Retinal pigment epithelial cell (primary cell): ENCODE measurements around the gene IDI2.

ENCODE experiments used
- DNase-seq: peaks from one replicate; pipeline ENCODE4 v3.0.0-alpha.2; 2010; ENCODE audit warnings: low read depth
- H3K4me3 ChIP-seq: 2 replicates; pipeline ENCODE4 v1.5.1; 2011; ENCODE audit warnings: mild to moderate bottlenecking, low read length, control low read depth, moderate library complexity
- TF ChIP-seq, protein P1 (sequence below): conservative IDR thresholded peaks from 2 replicates; pipeline ENCODE4 v1.5.1; 2011; ENCODE audit warnings: low read depth, low read length, control low read depth, inconsistent platforms

IDI2 gene

GRCh38 chr10:1063232-1063865, 37.7 kb upstream of the IDI2 start:
- TF ChIP-seq, protein P1, sequence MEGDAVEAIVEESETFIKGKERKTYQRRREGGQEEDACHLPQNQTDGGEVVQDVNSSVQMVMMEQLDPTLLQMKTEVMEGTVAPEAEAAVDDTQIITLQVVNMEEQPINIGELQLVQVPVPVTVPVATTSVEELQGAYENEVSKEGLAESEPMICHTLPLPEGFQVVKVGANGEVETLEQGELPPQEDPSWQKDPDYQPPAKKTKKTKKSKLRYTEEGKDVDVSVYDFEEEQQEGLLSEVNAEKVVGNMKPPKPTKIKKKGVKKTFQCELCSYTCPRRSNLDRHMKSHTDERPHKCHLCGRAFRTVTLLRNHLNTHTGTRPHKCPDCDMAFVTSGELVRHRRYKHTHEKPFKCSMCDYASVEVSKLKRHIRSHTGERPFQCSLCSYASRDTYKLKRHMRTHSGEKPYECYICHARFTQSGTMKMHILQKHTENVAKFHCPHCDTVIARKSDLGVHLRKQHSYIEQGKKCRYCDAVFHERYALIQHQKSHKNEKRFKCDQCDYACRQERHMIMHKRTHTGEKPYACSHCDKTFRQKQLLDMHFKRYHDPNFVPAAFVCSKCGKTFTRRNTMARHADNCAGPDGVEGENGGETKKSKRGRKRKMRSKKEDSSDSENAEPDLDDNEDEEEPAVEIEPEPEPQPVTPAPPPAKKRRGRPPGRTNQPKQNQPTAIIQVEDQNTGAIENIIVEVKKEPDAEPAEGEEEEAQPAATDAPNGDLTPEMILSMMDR, result no peak
- H3K4me3 ChIP-seq, result no peak overlapping the region
- no peak for DNase-seq

DNA sequence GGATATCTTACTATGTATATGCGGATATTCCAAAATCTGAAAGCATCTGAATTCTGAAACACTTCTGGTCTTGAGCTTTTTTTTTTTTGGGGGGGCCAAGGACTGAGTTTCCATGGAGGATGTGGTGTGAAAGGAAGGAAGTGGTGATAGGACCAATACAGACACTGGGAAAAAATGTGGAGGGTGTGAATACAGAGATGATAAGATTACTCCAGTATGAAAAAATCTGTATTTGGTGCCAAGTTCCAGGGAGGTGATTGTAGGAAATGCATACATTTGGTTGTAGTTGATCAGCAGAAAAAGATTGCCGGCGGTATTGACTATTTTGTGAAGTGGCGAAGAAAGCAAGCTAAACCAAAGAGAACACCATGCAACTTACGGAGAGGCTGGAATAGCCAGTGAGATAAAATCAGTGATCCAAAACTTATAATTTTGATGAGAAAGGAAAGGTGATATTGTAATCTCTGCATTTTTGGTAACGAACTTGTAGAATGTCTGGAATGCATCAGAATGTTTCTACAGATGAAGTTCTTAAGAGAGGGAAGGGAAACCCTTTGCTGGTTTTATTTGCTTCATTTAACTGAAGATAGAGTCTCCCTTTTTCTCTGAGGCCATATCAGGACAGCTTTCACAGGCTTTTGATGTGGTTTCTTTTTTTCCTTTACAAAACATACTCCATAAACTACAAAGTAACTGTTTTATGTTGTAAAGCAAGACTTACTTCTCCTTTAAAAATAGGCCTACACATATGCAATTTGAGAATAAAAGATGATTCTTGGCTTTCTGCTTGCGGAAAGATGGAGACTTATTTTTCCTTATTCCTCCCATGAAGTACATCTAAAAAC, 36.5 kb upstream of the IDI2 start:
- DNase-seq, result no peak
- no peak overlapping the region for H3K4me3 ChIP-seq
- TF ChIP-seq, protein P1, result no peak

- TF ChIP-seq, protein P1, result no peak
- DNase-seq, result no peak
- H3K4me3 ChIP-seq, result no peak overlapping the region
These were observed 34.2 kb upstream of the IDI2 start for GRCh38 chr10:1059902-1060301.

GRCh38 chr10:1058017-1058416, 32.4 kb upstream of the IDI2 start:
- H3K4me3 ChIP-seq, result peak overlapping the region; percentile 5
- no peak for DNase-seq
- TF ChIP-seq, protein P1, result no peak

GRCh38 chr10:1057106-1057657, 31.5 kb upstream of the IDI2 start:
- peak overlapping the region; percentile 87 for H3K4me3 ChIP-seq
- TF ChIP-seq, protein P1, result no peak
- no peak for DNase-seq

DNA sequence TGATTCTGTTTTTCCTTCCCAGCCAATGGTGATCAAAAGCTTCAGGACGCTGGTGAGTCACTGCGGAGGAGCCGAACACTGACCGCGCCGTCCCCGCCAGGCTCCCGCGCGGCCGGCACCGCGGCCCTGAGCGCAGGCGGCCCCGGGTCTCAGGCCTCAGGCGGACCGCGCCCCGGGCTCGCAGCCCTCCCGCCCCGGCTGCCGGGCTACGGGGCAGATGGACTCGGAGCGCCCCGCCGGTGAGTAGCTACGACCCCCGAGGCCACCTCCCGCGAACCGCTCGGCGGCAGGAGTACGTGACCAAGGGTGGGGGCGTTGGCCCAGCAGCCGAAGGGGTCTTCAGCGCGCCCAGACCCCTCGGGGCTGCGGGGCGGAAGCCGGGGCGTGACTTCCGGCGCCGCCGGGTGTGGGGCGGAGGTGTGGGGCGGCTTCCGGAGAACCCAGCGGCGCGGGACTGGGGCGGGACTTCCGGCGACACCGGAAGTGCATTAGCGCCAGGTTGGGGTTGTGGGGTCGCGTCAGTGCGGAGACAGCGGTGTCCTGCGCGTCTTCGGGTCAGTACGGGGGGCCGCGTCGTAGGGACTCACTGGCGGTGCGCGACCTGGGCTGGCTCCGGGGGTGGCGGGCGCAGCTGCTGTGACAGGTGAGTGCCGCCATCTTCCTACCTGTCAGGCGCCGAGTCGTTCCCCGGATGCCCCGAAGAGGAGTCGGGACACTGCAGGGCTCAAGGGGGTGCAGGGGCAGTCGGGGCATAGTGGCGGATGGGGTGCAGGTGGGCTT, 30.9 kb upstream of the IDI2 start, which contains the start of gene WDR37:
Gene WDR37 (plus strand): TSS at position 60 of the 780 bp plus-strand sequence. CDS start 15,771 bp downstream, outside the sequence.
- peak within 1 kb of the TSS; percentile 87 for H3K4me3 ChIP-seq
- TF ChIP-seq, protein P1, result no peak
- DNase-seq, result peak; percentile 84
